BJ (cell line): ENCODE data around the gene KNL1. TPM values are rescaled to one million over a fixed set of nuclear protein-coding genes. Genes with fewer than 3 reads are reported as not detected.
"Not testable (repeated sequence)": the region's sequence is repeated elsewhere in the genome, so short reads cannot be mapped to it uniquely, and the experiment has no call there.

ENCODE experiments used
- CTCF ChIA-PET: fragments of 350-600 bp; formaldehyde crosslinking; extraction: SDS; loops from one replicate; lab custom pipeline; 2021; ENCODE audit warnings: antibody characterized with exemption, inconsistent platforms; lab: Yijun Ruan, JAX
- POLR2A ChIA-PET: fragments of 300-600 bp; sonication (Branson Sonifier 250); formaldehyde crosslinking; extraction: SDS; loops from one replicate; lab custom pipeline; 2021; ENCODE audit warnings: antibody characterized with exemption; lab: Charles Lee
- DNase-seq: peaks from one replicate; pipeline ENCODE4 v3.0.0-alpha.2; 2011; ENCODE audit warnings: low read depth
- H3K27me3 ChIP-seq: 2 replicates; pipeline ENCODE4 v1.6.0; 2011; ENCODE audit warnings: low read length; ENCODE audit not compliant: control insufficient read depth, insufficient read depth
- H3K36me3 ChIP-seq: 2 replicates; pipeline ENCODE4 v1.5.1; 2011; ENCODE audit warnings: low read length; ENCODE audit not compliant: control insufficient read depth, insufficient read depth
- H3K4me3 ChIP-seq: 2 replicates; pipeline ENCODE4 v1.5.1; 2011; ENCODE audit warnings: low read depth, mild to moderate bottlenecking, control low read depth, low read length
- polyA plus RNA-seq: library from polyadenylated mRNA; depleted of rRNA; stranded (reverse); fragments of >200 nt; gene quantifications from 2 replicates; pipeline ENCODE4 v1.2.3, GENCODE V29; 2011
- TF ChIP-seq, protein P1 (sequence below): IDR thresholded peaks from 2 replicates; pipeline ENCODE4 v1.5.1; 2011; ENCODE audit warnings: low read depth, mild to moderate bottlenecking, control low read depth, inconsistent platforms, low read length, moderate library complexity; ENCODE audit not compliant: insufficient read depth

KNL1 gene
- polyA plus RNA-seq, 1 experiment: 3.9 TPM

DNA sequence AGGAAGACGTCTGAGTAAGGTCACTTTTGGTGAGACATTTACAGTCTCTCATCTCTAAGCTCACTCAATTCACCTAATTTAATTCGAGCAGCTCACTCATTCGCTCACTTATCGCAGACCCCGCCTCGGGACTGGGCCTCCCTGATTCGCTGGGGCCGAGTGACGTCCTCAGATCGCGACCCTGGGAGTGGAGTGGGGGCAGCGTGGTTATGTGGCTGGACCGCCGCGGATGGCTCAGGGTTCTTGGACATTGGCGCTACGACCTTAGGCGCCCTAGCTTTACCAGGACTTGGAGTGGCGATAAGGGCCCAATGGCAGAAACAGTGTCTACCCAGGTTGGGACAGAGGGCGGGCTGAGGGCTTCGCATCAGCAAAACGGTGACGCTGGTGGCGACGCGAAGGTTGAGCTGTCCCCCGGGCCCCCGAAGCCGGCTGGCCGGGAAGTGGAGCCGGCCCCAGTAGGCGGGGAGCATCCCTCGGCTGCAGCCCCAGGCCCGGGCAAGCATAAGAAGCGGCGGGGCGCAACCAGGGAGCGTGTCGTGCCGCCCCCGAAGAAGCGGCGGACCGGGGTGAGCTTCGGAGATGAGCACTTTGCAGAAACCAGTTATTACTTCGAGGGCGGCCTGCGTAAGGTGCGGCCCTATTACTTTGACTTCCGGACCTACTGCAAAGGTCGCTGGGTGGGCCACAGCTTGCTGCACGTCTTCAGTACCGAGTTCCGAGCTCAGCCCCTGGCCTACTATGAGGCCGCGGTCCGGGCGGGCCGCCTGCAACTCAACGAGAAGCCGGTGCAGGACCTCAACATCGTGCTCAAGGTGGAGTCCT is 24.7 kb upstream of the KNL1 start, which contains the start of gene RPUSD2:
Gene RPUSD2 (plus strand): TSS at position 171 of the 825 bp plus-strand sequence. CDS start 39 bp downstream, at position 210.
- ChIA-PET POLR2A (no interaction called here), CTCF (interaction anchor here (1.3 to 1.8 kb wide), 3 partner anchors 21 to 290 kb away, joined by 3 to 13 read pairs (median 3); no protein-coding TSS in a partner anchor)
- DNase-seq: peak; percentile 37
- H3K36me3 ChIP-seq: peaks cover 10% of the 10 kb centered on the region
- TF ChIP-seq, protein P1, sequence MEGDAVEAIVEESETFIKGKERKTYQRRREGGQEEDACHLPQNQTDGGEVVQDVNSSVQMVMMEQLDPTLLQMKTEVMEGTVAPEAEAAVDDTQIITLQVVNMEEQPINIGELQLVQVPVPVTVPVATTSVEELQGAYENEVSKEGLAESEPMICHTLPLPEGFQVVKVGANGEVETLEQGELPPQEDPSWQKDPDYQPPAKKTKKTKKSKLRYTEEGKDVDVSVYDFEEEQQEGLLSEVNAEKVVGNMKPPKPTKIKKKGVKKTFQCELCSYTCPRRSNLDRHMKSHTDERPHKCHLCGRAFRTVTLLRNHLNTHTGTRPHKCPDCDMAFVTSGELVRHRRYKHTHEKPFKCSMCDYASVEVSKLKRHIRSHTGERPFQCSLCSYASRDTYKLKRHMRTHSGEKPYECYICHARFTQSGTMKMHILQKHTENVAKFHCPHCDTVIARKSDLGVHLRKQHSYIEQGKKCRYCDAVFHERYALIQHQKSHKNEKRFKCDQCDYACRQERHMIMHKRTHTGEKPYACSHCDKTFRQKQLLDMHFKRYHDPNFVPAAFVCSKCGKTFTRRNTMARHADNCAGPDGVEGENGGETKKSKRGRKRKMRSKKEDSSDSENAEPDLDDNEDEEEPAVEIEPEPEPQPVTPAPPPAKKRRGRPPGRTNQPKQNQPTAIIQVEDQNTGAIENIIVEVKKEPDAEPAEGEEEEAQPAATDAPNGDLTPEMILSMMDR: no peak
- H3K4me3 ChIP-seq: peak within 1 kb of the TSS; percentile 76
- no peaks in the 10 kb centered on the region for H3K27me3 ChIP-seq

DNA sequence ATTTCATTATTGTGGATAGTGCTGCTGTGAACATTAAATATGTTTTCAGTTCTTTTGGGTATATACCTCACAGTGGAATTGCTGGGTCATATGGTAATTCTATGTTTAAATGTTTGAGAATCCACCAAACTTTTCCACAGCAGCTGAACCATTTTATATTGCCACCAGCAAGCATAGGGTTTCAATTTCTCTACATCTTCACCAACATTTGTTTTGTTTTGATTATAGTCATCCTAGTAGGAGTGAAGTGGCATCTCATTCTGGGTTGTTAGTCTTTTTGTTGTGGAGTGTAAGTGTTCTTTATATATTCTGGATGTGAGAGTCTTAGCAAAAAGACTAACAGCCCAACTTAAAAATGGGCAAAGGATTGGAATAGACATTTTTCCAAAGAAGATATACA is 18.9 kb upstream of the KNL1 start:
- ChIA-PET POLR2A (interaction anchor here (0.6 kb wide), 1 partner anchor 14 kb away, joined by 6 read pairs; no protein-coding TSS in a partner anchor), CTCF (interaction anchor here (0.5 kb wide), 1 partner anchor 9 kb away, joined by 4 read pairs; no protein-coding TSS in a partner anchor)
- Histone ChIP-seq H3K36me3 (peaks cover 10% of the 10 kb centered on the region), H3K27me3 (no peaks in the 10 kb centered on the region), H3K4me3 (no peak overlapping the region)
- TF ChIP-seq, protein P1: no peak
- DNase-seq: no peak

DNA sequence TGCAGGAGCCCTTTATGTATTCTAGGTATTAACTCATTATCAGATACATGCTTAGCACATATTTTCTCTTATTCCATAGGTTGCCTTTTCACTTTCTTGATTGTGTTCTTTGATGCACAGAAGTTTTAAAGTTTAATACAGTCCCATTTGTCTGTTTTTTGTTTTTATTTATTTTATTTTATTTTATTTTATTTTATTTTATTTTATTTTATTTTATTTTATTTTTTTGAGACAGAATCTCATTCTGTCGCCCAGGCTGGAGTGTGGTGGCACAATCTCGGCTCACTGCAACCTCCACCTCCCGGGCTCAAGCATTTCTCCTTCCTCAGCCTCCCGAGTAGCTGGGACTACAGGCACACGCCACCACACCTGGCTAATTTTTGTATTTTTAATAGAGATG is 17.1 kb upstream of the KNL1 start:
- H3K4me3 ChIP-seq, H3K36me3 ChIP-seq, DNase-seq, H3K27me3 ChIP-seq: not testable (repeated sequence)
- ChIA-PET POLR2A (interaction anchor here (0.6 kb wide), 1 partner anchor 12 kb away, joined by 5 read pairs; the partner anchor contains the start of gene CCDC32), CTCF (interaction anchor here (0.5 to 1.7 kb wide), 2 partner anchors 13 to 303 kb away, joined by 5 to 8 read pairs; no protein-coding TSS in a partner anchor)

DNA sequence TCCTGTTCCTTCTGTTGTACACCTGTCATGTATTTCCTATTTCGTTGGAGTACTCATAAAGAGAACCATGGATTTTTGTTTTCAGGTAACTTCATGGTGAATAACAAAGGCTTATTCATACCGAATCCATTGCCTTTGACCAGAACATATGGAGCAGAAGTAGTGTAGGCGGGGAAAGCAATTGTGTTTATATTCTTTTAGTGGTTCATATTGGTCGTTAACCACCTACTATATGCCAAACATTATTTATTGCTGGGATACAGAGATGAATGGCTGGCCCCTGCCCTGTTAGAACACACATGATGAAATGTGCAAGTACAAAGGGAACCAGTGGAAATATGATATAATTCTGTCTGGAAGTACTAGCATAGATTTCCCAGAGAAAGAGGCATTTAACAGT is 15.2 kb upstream of the KNL1 start:
- POLR2A ChIA-PET: no interaction called here
- TF ChIP-seq, protein P1: no peak
- Histone ChIP-seq H3K36me3 (peaks cover 3% of the 10 kb centered on the region), H3K27me3 (no peaks in the 10 kb centered on the region), H3K4me3 (no peak overlapping the region)
- no peak for DNase-seq
- CTCF ChIA-PET: interaction anchor here (2.3 kb wide), 1 partner anchor 11 kb away, joined by 7 read pairs; no protein-coding TSS in a partner anchor

DNA sequence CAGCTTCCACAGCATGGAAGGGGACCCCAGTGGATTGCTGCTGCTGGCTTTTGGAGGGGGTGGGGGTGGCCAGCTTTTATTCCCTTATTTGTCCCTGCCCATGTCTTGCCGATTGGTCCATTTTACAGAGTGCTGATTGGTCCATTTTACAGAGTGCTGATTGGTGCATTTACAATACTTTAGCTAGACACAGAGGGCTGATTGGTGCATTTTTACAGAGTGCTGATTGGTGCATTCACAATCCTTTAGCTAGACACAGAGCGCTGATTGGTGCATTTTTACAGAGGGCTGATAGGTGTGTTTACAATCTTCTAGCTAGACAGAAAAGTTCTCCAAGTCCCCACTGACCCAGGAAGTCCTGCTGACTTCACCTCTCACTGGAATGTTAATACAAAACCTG is 12.3 kb upstream of the KNL1 start:
- H3K36me3 ChIP-seq, H3K27me3 ChIP-seq, DNase-seq, CTCF ChIA-PET, POLR2A ChIA-PET, H3K4me3 ChIP-seq: not testable (repeated sequence)

DNA sequence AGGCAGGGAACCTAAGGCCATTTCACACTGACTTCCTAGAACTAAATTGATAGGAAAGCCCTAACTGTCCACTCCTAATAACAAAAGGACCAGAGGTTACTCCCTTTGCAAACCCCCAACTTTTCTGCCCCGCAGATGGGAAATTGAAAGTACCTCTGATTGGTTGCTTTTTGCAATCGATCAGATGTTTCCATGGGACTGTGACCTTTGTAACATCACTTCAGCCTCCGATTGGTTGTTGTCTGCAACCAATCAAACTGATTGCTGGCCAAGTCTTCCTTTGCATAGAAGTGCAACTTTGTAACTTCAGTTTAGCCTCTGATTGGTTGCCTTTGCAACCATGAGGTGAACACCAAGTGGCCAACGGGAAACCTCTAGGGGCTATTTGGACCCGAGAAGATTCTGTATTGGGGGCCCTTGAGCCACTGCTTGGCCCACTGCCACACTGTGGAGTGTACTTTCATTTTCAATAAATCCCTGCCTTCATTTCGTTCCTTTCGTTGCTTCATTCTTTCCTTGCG is 11.3 kb upstream of the KNL1 start:
- TF ChIP-seq, protein P1: no peak
- CTCF ChIA-PET: interaction anchor here (0.7 kb wide), 1 partner anchor 275 kb away, joined by 4 read pairs; the partner anchor contains the start of gene PLCB2
- H3K27me3 ChIP-seq: no peaks in the 10 kb centered on the region
- POLR2A ChIA-PET: no interaction called here
- no peak overlapping the region for H3K4me3 ChIP-seq
- H3K36me3 ChIP-seq: no peaks in the 10 kb centered on the region
- no peak for DNase-seq
